Testis (tissue), 2 donors: ENCODE measurements around the gene CTSE.

Source experiments
- POLR2A ChIP-seq: fragments of 450-650 bp; IDR thresholded peaks from one replicate; pipeline ENCODE4 v1.6.1; 2017; ENCODE audit warnings: antibody characterized with exemption, mild to moderate bottlenecking, moderate library complexity
- TF ChIP-seq, protein P1 (sequence below), 3 experiments: fragments of 450-650 bp in 2 of 3; fragments of 200-600 bp in 1 of 3; sonication (generic) in 1 of 3; IDR thresholded peaks; one replicate each; pipeline ENCODE4 v1.5.1; 2016 to 2019; ENCODE audit warnings: antibody characterized with exemption in 3 of 3, mild to moderate bottlenecking in 2 of 3, moderate library complexity in 1 of 3

GRCh38 chr1:206006946-206007345, 16.7 kb downstream of the CTSE start:
- TF ChIP-seq, protein P1, sequence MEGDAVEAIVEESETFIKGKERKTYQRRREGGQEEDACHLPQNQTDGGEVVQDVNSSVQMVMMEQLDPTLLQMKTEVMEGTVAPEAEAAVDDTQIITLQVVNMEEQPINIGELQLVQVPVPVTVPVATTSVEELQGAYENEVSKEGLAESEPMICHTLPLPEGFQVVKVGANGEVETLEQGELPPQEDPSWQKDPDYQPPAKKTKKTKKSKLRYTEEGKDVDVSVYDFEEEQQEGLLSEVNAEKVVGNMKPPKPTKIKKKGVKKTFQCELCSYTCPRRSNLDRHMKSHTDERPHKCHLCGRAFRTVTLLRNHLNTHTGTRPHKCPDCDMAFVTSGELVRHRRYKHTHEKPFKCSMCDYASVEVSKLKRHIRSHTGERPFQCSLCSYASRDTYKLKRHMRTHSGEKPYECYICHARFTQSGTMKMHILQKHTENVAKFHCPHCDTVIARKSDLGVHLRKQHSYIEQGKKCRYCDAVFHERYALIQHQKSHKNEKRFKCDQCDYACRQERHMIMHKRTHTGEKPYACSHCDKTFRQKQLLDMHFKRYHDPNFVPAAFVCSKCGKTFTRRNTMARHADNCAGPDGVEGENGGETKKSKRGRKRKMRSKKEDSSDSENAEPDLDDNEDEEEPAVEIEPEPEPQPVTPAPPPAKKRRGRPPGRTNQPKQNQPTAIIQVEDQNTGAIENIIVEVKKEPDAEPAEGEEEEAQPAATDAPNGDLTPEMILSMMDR (IDR thresholded peaks at IDR 0.05): no peak
- no peak for TF ChIP-seq POLR2A
